ENCODE measurements around the gene GRIP1. TPM values are rescaled to one million over a fixed set of nuclear protein-coding genes. Genes with fewer than 3 reads are reported as not detected.

GRIP1 gene
- total RNA-seq, 1 experiment from 2014 or later: 22.5 TPM

GRCh38 chr12:66724026-66724425 lies 45.1 kb upstream of the GRIP1 start (continued):
- TF ChIP-seq, protein P1, sequence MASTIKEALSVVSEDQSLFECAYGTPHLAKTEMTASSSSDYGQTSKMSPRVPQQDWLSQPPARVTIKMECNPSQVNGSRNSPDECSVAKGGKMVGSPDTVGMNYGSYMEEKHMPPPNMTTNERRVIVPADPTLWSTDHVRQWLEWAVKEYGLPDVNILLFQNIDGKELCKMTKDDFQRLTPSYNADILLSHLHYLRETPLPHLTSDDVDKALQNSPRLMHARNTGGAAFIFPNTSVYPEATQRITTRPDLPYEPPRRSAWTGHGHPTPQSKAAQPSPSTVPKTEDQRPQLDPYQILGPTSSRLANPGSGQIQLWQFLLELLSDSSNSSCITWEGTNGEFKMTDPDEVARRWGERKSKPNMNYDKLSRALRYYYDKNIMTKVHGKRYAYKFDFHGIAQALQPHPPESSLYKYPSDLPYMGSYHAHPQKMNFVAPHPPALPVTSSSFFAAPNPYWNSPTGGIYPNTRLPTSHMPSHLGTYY (CRISPR knock-in tag; IDR thresholded peaks at IDR 0.05): no peak
- TF ChIP-seq ZBTB43 (CRISPR knock-in tag; IDR thresholded peaks at IDR 0.05) (no peak), AR (CRISPR knock-in tag; IDR thresholded peaks at IDR 0.05) (no peak), USF2 (CRISPR knock-in tag; IDR thresholded peaks at IDR 0.05) (no peak)

DNA sequence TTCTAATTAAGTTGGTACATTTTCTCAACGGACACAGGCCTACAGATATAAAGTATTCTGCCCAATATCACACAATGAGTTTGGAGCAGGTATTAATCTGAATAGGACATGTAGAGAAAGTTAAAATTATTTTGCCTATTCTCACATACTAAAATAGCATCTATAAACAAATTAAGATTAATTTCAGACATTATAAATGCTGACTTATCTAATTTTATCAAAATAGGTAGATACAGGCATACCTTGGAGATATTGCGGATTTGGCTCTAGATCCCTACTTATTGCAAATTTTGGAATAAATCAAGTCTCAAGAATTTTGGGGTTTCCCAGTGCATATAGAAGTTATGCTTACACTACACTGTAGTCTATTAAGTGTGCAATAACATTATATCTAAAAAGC lies 41.0 kb upstream of the GRIP1 start:
- H3K27ac Mint-ChIP-seq: no peak overlapping the region
- H3K27me3 Mint-ChIP-seq (ENCODE audit: low read depth): no peaks in the 10 kb centered on the region
- 0 out of 2 replicates have a peak, but pooled peaks cover 2% of the 10 kb centered on the region for H3K4me1 Mint-ChIP-seq
- POLR2A ChIA-PET: no interaction called here
- no peak overlapping the region for H3K4me3 Mint-ChIP-seq
- CTCF ChIA-PET: no interaction called here
- ATAC-seq (no peak), DNase-seq (ENCODE audit: low spot score) (no peak)
- H3K9me3 Mint-ChIP-seq: peaks cover 4% of the 10 kb centered on the region
- H3K36me3 Mint-ChIP-seq: no peaks in the 10 kb centered on the region
- no peak for TF ChIP-seq RORB (CRISPR knock-in tag; IDR thresholded peaks at IDR 0.05)
- TF ChIP-seq, protein P2, sequence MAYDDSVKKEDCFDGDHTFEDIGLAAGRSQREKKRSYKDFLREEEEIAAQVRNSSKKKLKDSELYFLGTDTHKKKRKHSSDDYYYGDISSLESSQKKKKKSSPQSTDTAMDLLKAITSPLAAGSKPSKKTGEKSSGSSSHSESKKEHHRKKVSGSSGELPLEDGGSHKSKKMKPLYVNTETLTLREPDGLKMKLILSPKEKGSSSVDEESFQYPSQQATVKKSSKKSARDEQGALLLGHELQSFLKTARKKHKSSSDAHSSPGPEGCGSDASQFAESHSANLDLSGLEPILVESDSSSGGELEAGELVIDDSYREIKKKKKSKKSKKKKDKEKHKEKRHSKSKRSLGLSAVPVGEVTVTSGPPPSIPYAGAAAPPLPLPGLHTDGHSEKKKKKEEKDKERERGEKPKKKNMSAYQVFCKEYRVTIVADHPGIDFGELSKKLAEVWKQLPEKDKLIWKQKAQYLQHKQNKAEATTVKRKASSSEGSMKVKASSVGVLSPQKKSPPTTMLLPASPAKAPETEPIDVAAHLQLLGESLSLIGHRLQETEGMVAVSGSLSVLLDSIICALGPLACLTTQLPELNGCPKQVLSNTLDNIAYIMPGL (CRISPR knock-in tag; IDR thresholded peaks at IDR 0.05): no peak
- no peak for TF ChIP-seq FOXP4 (CRISPR knock-in tag; IDR thresholded peaks at IDR 0.05)
- TF ChIP-seq NR3C1 (CRISPR knock-in tag; conservative IDR thresholded peaks at IDR 0.05; ENCODE audit: low read depth): no peak
- TF ChIP-seq CREB1 (CRISPR knock-in tag; IDR thresholded peaks at IDR 0.05): no peak
- TF ChIP-seq NR2C2 (CRISPR knock-in tag; IDR thresholded peaks at IDR 0.05): no peak
- no peak for TF ChIP-seq IRF2 (CRISPR knock-in tag; IDR thresholded peaks at IDR 0.05; ENCODE audit: borderline replicate concordance, low read depth)
- no peak for TF ChIP-seq GTF2I (CRISPR knock-in tag; conservative IDR thresholded peaks at IDR 0.05)
- TF ChIP-seq TEAD4 (CRISPR knock-in tag; IDR thresholded peaks at IDR 0.05): no peak
- TF ChIP-seq HMGA2 (CRISPR knock-in tag; IDR thresholded peaks at IDR 0.05): no peak
- TF ChIP-seq, protein P3, sequence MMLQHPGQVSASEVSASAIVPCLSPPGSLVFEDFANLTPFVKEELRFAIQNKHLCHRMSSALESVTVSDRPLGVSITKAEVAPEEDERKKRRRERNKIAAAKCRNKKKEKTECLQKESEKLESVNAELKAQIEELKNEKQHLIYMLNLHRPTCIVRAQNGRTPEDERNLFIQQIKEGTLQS (CRISPR knock-in tag; conservative IDR thresholded peaks at IDR 0.05): no peak
- TF ChIP-seq STAT6 (CRISPR knock-in tag; conservative IDR thresholded peaks at IDR 0.05; ENCODE audit: low read depth): no peak
- TF ChIP-seq FOXP1 (CRISPR knock-in tag; IDR thresholded peaks at IDR 0.05; ENCODE audit: borderline replicate concordance): no peak
- TF ChIP-seq ATF6 (CRISPR knock-in tag; IDR thresholded peaks at IDR 0.05): no peak
- TF ChIP-seq USF2 (CRISPR knock-in tag; IDR thresholded peaks at IDR 0.05): no peak
- no peak for TF ChIP-seq ZNF219 (CRISPR knock-in tag; IDR thresholded peaks at IDR 0.05; ENCODE audit: borderline replicate concordance)
- no peak for TF ChIP-seq JUN (CRISPR knock-in tag; IDR thresholded peaks at IDR 0.05)

All from WTC11 (cell line).